Smooth muscle cell (in vitro differentiated cells): ENCODE measurements around the gene STK39. TPM values are rescaled to one million over a fixed set of nuclear protein-coding genes. Genes with fewer than 3 reads are reported as not detected.
"Not testable (repeated sequence)": the region's sequence is repeated elsewhere in the genome, so short reads cannot be mapped to it uniquely, and the experiment has no call there.

Experiments used
- DNase-seq: peaks from one replicate; lab custom pipeline; 2025; ENCODE audit not compliant: unreplicated experiment; lab: John Stamatoyannopoulos, UW
- H2AFZ ChIP-seq: fragments of 200-600 bp; sonication (generic); 2 replicates; pipeline ENCODE4 v1.6.0; 2016; ENCODE audit warnings: antibody characterized with exemption, low read depth, mild to moderate bottlenecking
- H3F3A ChIP-seq: fragments of 200-600 bp; sonication (generic); 2 replicates; pipeline ENCODE4 v1.6.0; 2017; ENCODE audit warnings: antibody characterized with exemption, low read depth
- H3K27ac ChIP-seq: fragments of 200-600 bp; sonication (generic); 2 replicates; pipeline ENCODE4 v1.5.1; 2016; ENCODE audit warnings: low read depth, mild to moderate bottlenecking
- H3K27me3 ChIP-seq: fragments of 200-600 bp; sonication (generic); 2 replicates; pipeline ENCODE4 v1.6.1; 2016; ENCODE audit warnings: low read depth, mild to moderate bottlenecking
- H3K36me3 ChIP-seq: fragments of 200-600 bp; sonication (generic); 2 replicates; pipeline ENCODE4 v1.5.1; 2016; ENCODE audit warnings: low read depth
- H3K4me1 ChIP-seq: fragments of 200-600 bp; sonication (generic); 2 replicates; pipeline ENCODE4 v1.5.1; 2016; ENCODE audit warnings: low read depth
- H3K4me2 ChIP-seq: fragments of 200-600 bp; sonication (generic); 2 replicates; pipeline ENCODE4 v1.6.0; 2016; ENCODE audit warnings: mild to moderate bottlenecking
- H3K4me3 ChIP-seq: fragments of 200-600 bp; sonication (generic); 2 replicates; pipeline ENCODE4 v1.5.1; 2016; ENCODE audit warnings: mild to moderate bottlenecking
- H3K79me2 ChIP-seq: fragments of 200-600 bp; sonication (generic); 2 replicates; pipeline ENCODE4 v1.6.0; 2016; ENCODE audit warnings: low read depth, mild to moderate bottlenecking
- H3K9ac ChIP-seq: fragments of 200-600 bp; sonication (generic); 2 replicates; pipeline ENCODE4 v1.6.0; 2016; ENCODE audit warnings: low read depth
- H3K9me3 ChIP-seq: fragments of 200-600 bp; sonication (generic); replicated peaks from 2 replicates; pipeline ENCODE4 v1.5.1; 2016; ENCODE audit warnings: low read depth
- H4K20me1 ChIP-seq: fragments of 200-600 bp; sonication (generic); 2 replicates; pipeline ENCODE4 v1.6.0; 2016; ENCODE audit warnings: low read depth
- WGBS: methylation state at CpG from one replicate; pipeline ENCODE4 v1.1.7; 2016; ENCODE audit warnings: low lambda C conversion rate; 5-methylcytosine and 5-hydroxymethylcytosine counted together
- polyA plus RNA-seq: library from polyadenylated mRNA; unstranded; fragments of >200 nt; fragmentation: Nextera tagmentation; extraction: Ambion mirVana; gene quantifications from 2 replicates; pipeline ENCODE4 v1.2.1, GENCODE V29; 2016
- total RNA-seq: library from RNA; depleted of rRNA; stranded (reverse); fragments of >200 nt; gene quantifications from 2 replicates; pipeline ENCODE4 v1.2.3, GENCODE V29; 2014
- TF ChIP-seq, protein P1 (sequence below): fragments of 200-600 bp; sonication (generic); IDR thresholded peaks from 2 replicates; pipeline ENCODE4 v1.5.1; 2017; ENCODE audit warnings: borderline replicate concordance, mild to moderate bottlenecking, antibody characterized with exemption; ENCODE audit not compliant: insufficient read depth, poor library complexity, severe bottlenecking

The STK39 gene
- total and polyA plus RNA-seq, 2 experiments from 2014 or later: 21.1 to 37.8 TPM

GRCh38 chr2:168132389-168132788 lies 115.0 kb downstream of the STK39 start:
- 97% methylated on average over 6 of the region's 6 CpGs for WGBS

DNA sequence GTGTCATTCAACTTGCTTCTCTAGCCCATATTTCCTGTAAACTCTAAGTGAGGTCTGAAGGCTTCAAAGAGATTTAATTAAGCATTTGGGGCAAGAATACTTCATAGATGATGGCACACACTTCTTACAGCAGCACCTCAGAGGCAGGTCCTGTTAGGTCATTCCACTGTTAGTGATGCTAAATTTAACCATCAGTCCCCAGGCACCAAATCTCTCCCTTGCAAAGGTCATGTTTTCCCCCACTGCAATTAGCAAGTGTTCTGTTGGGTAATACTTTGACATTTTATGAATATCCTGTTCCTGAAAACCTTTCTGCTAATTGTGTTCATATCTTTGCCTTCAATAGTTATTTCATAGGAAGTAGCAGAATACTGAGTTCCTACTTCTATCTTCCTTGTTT lies 117.0 kb downstream of the STK39 start:
- H3F3A ChIP-seq: no peaks in the 10 kb centered on the region
- no peak overlapping the region for H3K4me3 ChIP-seq
- DNase-seq: no peak
- no peak overlapping the region for H2AFZ ChIP-seq
- no peaks in the 10 kb centered on the region for H3K4me1 ChIP-seq
- peaks cover 10% of the 10 kb centered on the region for H3K79me2 ChIP-seq
- H4K20me1 ChIP-seq: peaks cover 13% of the 10 kb centered on the region
- no peak overlapping the region for H3K9ac ChIP-seq
- no peak overlapping the region for H3K4me2 ChIP-seq
- H3K27ac ChIP-seq: no peak overlapping the region
- no peaks in the 10 kb centered on the region for H3K36me3 ChIP-seq
- no peaks in the 10 kb centered on the region for H3K27me3 ChIP-seq
- H3K9me3 ChIP-seq: no peaks in the 10 kb centered on the region
- TF ChIP-seq, protein P1, sequence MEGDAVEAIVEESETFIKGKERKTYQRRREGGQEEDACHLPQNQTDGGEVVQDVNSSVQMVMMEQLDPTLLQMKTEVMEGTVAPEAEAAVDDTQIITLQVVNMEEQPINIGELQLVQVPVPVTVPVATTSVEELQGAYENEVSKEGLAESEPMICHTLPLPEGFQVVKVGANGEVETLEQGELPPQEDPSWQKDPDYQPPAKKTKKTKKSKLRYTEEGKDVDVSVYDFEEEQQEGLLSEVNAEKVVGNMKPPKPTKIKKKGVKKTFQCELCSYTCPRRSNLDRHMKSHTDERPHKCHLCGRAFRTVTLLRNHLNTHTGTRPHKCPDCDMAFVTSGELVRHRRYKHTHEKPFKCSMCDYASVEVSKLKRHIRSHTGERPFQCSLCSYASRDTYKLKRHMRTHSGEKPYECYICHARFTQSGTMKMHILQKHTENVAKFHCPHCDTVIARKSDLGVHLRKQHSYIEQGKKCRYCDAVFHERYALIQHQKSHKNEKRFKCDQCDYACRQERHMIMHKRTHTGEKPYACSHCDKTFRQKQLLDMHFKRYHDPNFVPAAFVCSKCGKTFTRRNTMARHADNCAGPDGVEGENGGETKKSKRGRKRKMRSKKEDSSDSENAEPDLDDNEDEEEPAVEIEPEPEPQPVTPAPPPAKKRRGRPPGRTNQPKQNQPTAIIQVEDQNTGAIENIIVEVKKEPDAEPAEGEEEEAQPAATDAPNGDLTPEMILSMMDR: no peak

More at GRCh38 chr2:168132389-168132788, 115.0 kb downstream of the STK39 start:
- H3K9ac ChIP-seq: no peak overlapping the region
- H2AFZ ChIP-seq: no peak overlapping the region
- DNase-seq: no peak
- H3K27me3 ChIP-seq: no peaks in the 10 kb centered on the region
- H3K27ac ChIP-seq: no peak overlapping the region
- H3K79me2 ChIP-seq: peaks cover 15% of the 10 kb centered on the region
- TF ChIP-seq, protein P1: no peak
- peaks cover 16% of the 10 kb centered on the region for H4K20me1 ChIP-seq
- H3K4me1 ChIP-seq: peaks cover 9% of the 10 kb centered on the region
- no peak overlapping the region for H3K4me3 ChIP-seq
- no peaks in the 10 kb centered on the region for H3K9me3 ChIP-seq
- H3F3A ChIP-seq: peaks cover 4% of the 10 kb centered on the region
- H3K36me3 ChIP-seq: no peaks in the 10 kb centered on the region
- H3K4me2 ChIP-seq: no peak overlapping the region

DNA sequence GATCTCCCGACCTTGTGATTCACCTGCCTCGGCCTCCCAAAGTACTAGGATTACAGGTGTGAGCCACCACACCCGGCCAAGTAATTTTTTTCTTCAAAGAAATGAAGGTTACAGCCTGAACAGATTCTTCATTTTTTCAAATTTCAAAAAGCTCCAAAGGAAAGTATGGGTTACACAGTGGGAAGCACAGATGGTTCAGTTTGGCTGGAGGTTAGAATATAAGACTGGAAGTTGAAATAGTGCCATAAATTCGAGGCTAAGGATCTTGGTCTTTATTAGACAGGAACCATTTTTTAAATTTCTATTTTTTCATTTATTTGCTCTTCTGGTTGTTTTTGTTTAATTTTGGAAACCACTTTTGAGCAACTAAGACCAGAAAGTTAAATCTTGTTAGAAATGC lies 120.0 kb downstream of the STK39 start:
- Histone ChIP-seq H2AFZ (no peak overlapping the region), H3K9ac (no peak overlapping the region), H3K27me3 (no peaks in the 10 kb centered on the region), H3K79me2 (peaks cover 4% of the 10 kb centered on the region), H3F3A (no peaks in the 10 kb centered on the region), H3K4me1 (no peaks in the 10 kb centered on the region), H4K20me1 (no peaks in the 10 kb centered on the region), H3K4me2 (no peak overlapping the region), H3K27ac (no peak overlapping the region), H3K9me3 (no peaks in the 10 kb centered on the region), H3K36me3 (peaks cover 2% of the 10 kb centered on the region), H3K4me3 (no peak overlapping the region)
- no peak for DNase-seq
- 95% methylated on average over 4 of the region's 4 CpGs for WGBS
- TF ChIP-seq, protein P1: no peak

GRCh38 chr2:168122210-168122609 lies 125.2 kb downstream of the STK39 start:
- not testable (repeated sequence) for H3K36me3 ChIP-seq, H3K9me3 ChIP-seq, DNase-seq, H2AFZ ChIP-seq, H3K4me2 ChIP-seq, H3K79me2 ChIP-seq, H3K4me1 ChIP-seq, H3K27ac ChIP-seq, H3K9ac ChIP-seq, H3K27me3 ChIP-seq, H3K4me3 ChIP-seq, H3F3A ChIP-seq
- H4K20me1 ChIP-seq: peaks cover 19% of the 10 kb centered on the region
- WGBS: 100% methylated on average over 1 of the region's 1 CpG
